C4-2B (cell line): Measurements from ENCODE around the gene IL1F10.

Experiments used
- ZFX ChIP-seq: fragments of 450-650 bp; IDR thresholded peaks from 2 replicates; pipeline ENCODE4 v1.6.1; 2017
- TF ChIP-seq, protein P1 (sequence below): fragments of 450-650 bp; conservative IDR thresholded peaks from 2 replicates; pipeline ENCODE4 v1.5.1; 2017; ENCODE audit warnings: mild to moderate bottlenecking

DNA sequence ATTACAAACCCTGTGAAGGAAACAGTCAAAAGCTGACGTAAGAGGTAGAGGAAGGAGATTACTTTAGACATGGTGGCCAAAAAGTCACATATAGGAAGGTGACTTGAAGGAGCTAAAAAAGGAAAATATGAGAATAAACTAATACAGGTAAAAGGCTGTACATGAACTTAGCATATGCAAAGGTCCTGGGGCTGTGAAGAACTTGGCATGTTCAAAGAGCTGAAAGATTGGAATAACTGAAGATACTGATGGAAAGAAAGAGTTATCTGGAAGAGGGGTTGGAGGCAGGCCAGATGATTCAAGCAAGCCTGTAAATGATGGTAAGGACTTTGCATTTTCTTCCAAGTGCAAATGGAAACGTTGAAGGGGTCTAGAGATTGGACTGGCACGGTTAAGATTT, 49.3 kb upstream of the IL1F10 start:
- TF ChIP-seq, protein P1, sequence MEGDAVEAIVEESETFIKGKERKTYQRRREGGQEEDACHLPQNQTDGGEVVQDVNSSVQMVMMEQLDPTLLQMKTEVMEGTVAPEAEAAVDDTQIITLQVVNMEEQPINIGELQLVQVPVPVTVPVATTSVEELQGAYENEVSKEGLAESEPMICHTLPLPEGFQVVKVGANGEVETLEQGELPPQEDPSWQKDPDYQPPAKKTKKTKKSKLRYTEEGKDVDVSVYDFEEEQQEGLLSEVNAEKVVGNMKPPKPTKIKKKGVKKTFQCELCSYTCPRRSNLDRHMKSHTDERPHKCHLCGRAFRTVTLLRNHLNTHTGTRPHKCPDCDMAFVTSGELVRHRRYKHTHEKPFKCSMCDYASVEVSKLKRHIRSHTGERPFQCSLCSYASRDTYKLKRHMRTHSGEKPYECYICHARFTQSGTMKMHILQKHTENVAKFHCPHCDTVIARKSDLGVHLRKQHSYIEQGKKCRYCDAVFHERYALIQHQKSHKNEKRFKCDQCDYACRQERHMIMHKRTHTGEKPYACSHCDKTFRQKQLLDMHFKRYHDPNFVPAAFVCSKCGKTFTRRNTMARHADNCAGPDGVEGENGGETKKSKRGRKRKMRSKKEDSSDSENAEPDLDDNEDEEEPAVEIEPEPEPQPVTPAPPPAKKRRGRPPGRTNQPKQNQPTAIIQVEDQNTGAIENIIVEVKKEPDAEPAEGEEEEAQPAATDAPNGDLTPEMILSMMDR, result no peak
- TF ChIP-seq ZFX, result no peak
